Kidney epithelial cell (primary cell): ENCODE data around the gene PFKFB1. TPM values are rescaled to one million over a fixed set of nuclear protein-coding genes. Genes with fewer than 3 reads are reported as not detected.
A peak's percentile ranks its signal among the peaks of the same experiment; 100 is the strongest.

Source experiments
- DNase-seq: peaks from one replicate; pipeline ENCODE4 v3.0.0-alpha.2; 2010; ENCODE audit warnings: low read depth
- H3K27me3 ChIP-seq: 2 replicates; pipeline ENCODE4 v1.6.0; 2011; ENCODE audit warnings: low read length; ENCODE audit not compliant: control insufficient read depth, insufficient read depth
- H3K36me3 ChIP-seq: 2 replicates; pipeline ENCODE4 v1.5.1; 2011; ENCODE audit warnings: low read length; ENCODE audit not compliant: control insufficient read depth, insufficient read depth
- H3K4me3 ChIP-seq: 2 replicates; pipeline ENCODE4 v1.5.1; 2011; ENCODE audit warnings: low read depth, mild to moderate bottlenecking, control low read depth, low read length
- total RNA-seq: library from RNA; depleted of rRNA; stranded (reverse); fragments of >200 nt; gene quantifications from 2 replicates; pipeline ENCODE4 v1.2.3, GENCODE V29; 2015
- TF ChIP-seq, protein P1 (sequence below): IDR thresholded peaks from 2 replicates; pipeline ENCODE4 v1.5.1; 2011; ENCODE audit warnings: mild to moderate bottlenecking, moderate library complexity, low read length, control low read depth, inconsistent platforms; ENCODE audit not compliant: insufficient read depth, poor library complexity, severe bottlenecking

PFKFB1 gene
- 0.14 TPM in 1 of 2 replicates, not detected in the other for total RNA-seq

DNA sequence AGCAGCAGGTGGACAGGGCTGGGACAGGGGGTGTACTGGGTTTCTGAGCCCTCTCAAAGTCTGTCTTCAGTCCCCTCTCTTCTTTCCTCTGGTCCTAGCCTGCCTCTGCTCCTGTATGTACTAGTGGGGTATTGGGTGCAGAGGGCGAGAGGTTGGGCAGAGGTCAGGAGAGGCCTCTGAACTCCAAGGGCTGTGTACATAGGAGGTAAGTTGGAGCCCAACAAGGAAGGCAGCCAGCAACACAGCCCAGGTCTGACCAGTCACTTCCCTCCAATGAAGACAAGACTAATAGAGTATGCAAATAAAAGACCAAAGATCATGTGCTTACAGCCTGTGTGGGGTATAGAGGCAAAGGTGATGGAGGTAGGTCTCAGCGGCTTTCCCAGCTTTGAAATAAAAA is at the start of gene PFKFB1:
TSS of gene PFKFB1 (minus strand) at position 90 of the 400 bp plus-strand sequence. CDS start 181 bp downstream, outside the sequence.
- H3K36me3 ChIP-seq, result no peaks in the 10 kb centered on the region
- TF ChIP-seq, protein P1, sequence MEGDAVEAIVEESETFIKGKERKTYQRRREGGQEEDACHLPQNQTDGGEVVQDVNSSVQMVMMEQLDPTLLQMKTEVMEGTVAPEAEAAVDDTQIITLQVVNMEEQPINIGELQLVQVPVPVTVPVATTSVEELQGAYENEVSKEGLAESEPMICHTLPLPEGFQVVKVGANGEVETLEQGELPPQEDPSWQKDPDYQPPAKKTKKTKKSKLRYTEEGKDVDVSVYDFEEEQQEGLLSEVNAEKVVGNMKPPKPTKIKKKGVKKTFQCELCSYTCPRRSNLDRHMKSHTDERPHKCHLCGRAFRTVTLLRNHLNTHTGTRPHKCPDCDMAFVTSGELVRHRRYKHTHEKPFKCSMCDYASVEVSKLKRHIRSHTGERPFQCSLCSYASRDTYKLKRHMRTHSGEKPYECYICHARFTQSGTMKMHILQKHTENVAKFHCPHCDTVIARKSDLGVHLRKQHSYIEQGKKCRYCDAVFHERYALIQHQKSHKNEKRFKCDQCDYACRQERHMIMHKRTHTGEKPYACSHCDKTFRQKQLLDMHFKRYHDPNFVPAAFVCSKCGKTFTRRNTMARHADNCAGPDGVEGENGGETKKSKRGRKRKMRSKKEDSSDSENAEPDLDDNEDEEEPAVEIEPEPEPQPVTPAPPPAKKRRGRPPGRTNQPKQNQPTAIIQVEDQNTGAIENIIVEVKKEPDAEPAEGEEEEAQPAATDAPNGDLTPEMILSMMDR, result no peak
- H3K4me3 ChIP-seq, result no peak within 1 kb of the TSS
- no peaks in the 10 kb centered on the region for H3K27me3 ChIP-seq
- DNase-seq, result no peak

DNA sequence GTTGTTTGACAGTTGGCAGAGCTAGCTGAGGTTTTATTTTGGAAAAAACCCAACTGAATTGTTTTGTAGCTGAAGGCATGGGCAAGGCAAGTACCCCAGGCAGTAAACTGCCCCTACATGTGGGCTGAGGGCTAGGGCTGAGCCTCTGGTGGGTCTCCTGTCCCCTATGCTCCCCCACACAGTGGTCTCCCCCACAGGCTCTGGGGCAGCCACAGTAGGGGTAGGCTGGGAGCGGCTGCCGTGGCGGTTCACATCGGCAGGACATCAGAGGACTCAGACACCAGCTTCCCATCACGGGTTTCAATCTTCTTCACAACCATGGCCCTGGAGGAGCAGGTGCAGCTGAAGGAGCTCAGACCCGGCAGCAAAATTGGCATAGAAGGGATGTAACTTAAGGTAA is 47.5 kb upstream of the PFKFB1 start:
- TF ChIP-seq, protein P1, result no peak
- DNase-seq, result no peak
- no peaks in the 10 kb centered on the region for H3K36me3 ChIP-seq
- H3K4me3 ChIP-seq, result no peak overlapping the region
- no peaks in the 10 kb centered on the region for H3K27me3 ChIP-seq

DNA sequence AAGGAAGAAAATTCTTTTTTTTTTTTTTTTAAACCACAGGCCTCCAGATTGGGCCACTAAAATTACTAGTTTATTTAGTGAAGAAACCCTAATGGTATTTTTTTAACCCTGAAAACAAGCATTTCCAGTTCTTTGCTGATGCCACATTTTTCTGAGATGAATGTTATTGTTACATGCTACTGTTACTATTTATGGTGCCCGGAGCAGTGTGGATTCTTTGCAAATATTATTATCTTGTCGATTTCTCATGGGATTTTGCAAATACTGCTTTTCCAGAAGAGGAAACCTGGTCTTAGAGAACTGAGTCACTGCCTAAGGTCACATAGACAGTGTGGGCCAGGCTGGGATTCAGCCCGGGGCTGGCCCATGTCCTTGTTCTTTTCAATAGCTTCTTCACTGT is 45.5 kb upstream of the PFKFB1 start:
- DNase-seq, result no peak
- Histone ChIP-seq H3K36me3 (no peaks in the 10 kb centered on the region), H3K4me3 (no peak overlapping the region), H3K27me3 (no peaks in the 10 kb centered on the region)
- TF ChIP-seq, protein P1, result no peak

DNA sequence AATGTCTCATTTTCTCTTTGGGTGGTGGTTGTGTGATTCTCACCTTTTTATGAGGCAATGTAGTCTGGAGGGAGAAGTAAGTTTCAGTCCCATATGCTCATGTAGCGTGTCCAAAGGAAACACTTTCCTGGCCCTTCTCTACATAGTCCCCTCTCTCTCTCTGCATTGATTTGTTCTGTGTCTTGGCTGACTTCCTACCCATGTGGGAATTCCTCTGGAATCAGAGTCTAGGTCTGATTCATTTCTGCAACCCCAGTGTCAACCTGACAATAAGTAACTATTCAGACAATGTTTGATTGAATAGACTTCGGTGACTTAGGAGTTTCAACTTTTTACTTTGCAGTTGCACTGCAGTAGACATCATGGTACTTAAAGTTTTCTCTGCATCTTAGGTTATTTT is 39.4 kb upstream of the PFKFB1 start:
- TF ChIP-seq, protein P1, result no peak
- no peaks in the 10 kb centered on the region for H3K36me3 ChIP-seq
- no peak overlapping the region for H3K4me3 ChIP-seq
- DNase-seq, result peak; percentile 23
- H3K27me3 ChIP-seq, result no peaks in the 10 kb centered on the region

DNA sequence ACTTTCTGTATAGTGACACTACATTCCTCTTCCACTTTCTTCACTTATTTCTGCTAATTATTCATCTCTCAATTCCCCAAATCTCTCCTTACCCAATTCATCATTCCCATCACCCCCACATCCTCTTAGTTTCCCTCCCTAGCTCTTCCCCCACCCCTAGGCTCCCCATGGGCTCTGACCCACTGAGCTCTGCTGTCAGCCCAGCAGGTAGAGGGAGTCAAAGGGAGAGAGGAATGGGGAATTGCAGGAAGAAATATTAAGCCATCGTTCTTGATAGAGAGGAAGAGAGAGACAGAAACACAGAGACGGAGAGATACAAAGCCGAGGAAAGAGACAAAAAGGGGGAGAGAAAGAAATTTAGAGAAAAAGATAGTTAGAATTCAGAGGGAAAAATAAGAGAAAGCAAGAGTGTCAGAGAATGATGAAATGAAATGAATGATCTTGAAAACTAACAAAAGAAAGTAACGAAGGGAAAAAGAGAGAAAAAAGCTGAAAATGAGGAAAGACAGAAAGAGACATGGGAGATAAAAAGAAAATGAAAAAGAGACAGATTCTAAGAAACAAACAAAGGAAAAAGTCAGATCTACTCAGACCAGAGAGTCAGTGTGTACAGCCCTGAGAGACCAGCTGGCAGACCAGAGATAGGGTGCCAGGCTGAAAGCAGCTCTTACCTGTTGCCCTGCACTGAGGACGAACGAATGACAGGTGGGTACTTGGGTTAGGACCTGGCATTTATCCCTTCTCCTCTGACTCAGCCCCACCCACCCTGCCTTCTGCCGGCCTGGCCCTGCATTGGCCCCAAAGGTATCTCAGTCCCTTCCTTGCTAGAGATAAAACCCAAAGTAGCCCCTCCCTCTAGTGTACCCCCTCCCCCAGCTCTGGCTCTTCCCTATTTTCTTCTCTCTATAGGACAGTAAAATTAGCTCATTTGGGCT is 36.5 kb upstream of the PFKFB1 start, which contains the start of gene ALAS2:
TSS of gene ALAS2 (minus strand) at position 707 of the 935 bp plus-strand sequence. CDS start 4,977 bp downstream, outside the sequence.
- TF ChIP-seq, protein P1, result no peak
- H3K27me3 ChIP-seq, result no peaks in the 10 kb centered on the region
- no peak within 1 kb of the TSS for H3K4me3 ChIP-seq
- H3K36me3 ChIP-seq, result no peaks in the 10 kb centered on the region
- no peak for DNase-seq
